K562 (cell line): ENCODE data around the gene NEXN. TPM values are rescaled to one million over a fixed set of nuclear protein-coding genes. Genes with fewer than 3 reads are reported as not detected.
A peak's percentile ranks its signal among the peaks of the same experiment; 100 is the strongest.

Experiments used
- BMI1 ChIP-seq: fragments of 150-350 bp; IDR thresholded peaks from 2 replicates; pipeline ENCODE4 v1.6.1; 2014; ENCODE audit warnings: low read length
- CREBBP ChIP-seq: IDR thresholded peaks from one replicate; pipeline ENCODE4 v1.6.1; 2012; ENCODE audit warnings: low read depth, mild to moderate bottlenecking, control low read depth, inconsistent platforms, low read length
- DMBX1 ChIP-seq: fragments of 250-450 bp; sonication (Bioruptor Pico); IDR thresholded peaks from 2 replicates; pipeline ENCODE4 v1.8.0; 2022; ENCODE audit warnings: inconsistent platforms, mild to moderate bottlenecking, moderate library complexity, borderline replicate concordance
- ELF2 ChIP-seq: fragments of 250-450 bp; sonication (Bioruptor Pico); IDR thresholded peaks from 2 replicates; pipeline ENCODE4 v1.5.0; 2021; ENCODE audit warnings: mild to moderate bottlenecking
- ESRRA ChIP-seq: fragments of 450-650 bp; IDR thresholded peaks from 2 replicates; pipeline ENCODE4 v1.6.1; 2014; ENCODE audit warnings: low read depth, mild to moderate bottlenecking, moderate library complexity, borderline replicate concordance
- GABPA ChIP-seq: fragments of 200-800 bp; sonication (Bioruptor generic); conservative IDR thresholded peaks from 2 replicates; pipeline ENCODE4 v1.6.1; 2016; ENCODE audit warnings: low read depth, missing genetic modification characterization, missing compliant biosample characterization
- HDAC2 ChIP-seq: fragments of 450-650 bp; IDR thresholded peaks from 2 replicates; pipeline ENCODE4 v1.6.1; 2016; ENCODE audit warnings: mild to moderate bottlenecking
- IFI16 ChIP-seq: fragments of 250-450 bp; sonication (Bioruptor Pico); IDR thresholded peaks from 2 replicates; pipeline ENCODE4 v2.1.2; 2022; ENCODE audit warnings: mild to moderate bottlenecking, inconsistent platforms
- KDM1A ChIP-seq, 2 experiments: fragments of 450-650 bp; IDR thresholded peaks; 2 replicates each; pipeline ENCODE4 v1.6.1; 2016; ENCODE audit warnings: mild to moderate bottlenecking in 2 of 2
- NR0B1 ChIP-seq: fragments of 450-650 bp; IDR thresholded peaks from one replicate; pipeline ENCODE4 v1.6.1; 2018; ENCODE audit warnings: mild to moderate bottlenecking, moderate library complexity; ENCODE audit not compliant: partially characterized antibody
- RBM25 ChIP-seq: fragments of 200-400 bp; formaldehyde crosslinking; IDR thresholded peaks from 2 replicates; pipeline ENCODE4 v1.6.1; 2018; ENCODE audit warnings: low read length, low read depth, moderate library complexity; ENCODE audit not compliant: severe bottlenecking
- SMARCA4 ChIP-seq: fragments of 450-650 bp; IDR thresholded peaks from 2 replicates; pipeline ENCODE4 v1.6.1; 2016
- SREBF2 ChIP-seq: sonication (generic); formaldehyde crosslinking; IDR thresholded peaks from 2 replicates; pipeline ENCODE4 v1.4.0; 2020; ENCODE audit warnings: mild to moderate bottlenecking, missing genetic modification reagents
- THRA ChIP-seq: fragments of 450-650 bp; IDR thresholded peaks from 2 replicates; pipeline ENCODE4 v1.6.1; 2017; ENCODE audit warnings: mild to moderate bottlenecking, moderate library complexity
- TRIM25 ChIP-seq: fragments of 450-650 bp; IDR thresholded peaks from 2 replicates; pipeline ENCODE4 v1.7.0; 2016; ENCODE audit warnings: borderline replicate concordance
- YY1 ChIP-seq, 3 experiments: IDR thresholded peaks; 2 replicates each; pipeline ENCODE4 v1.6.1; 2011; ENCODE audit warnings: low read length in 2 of 3, mild to moderate bottlenecking in 2 of 3, moderate library complexity in 2 of 3, borderline replicate concordance in 1 of 3, control low read depth in 1 of 3, low read depth in 1 of 3; ENCODE audit not compliant: insufficient read depth in 3 of 3, insufficient replicate concordance in 2 of 3, control insufficient read depth in 1 of 3, insufficient read length in 1 of 3; ENCODE audit errors: extremely low read depth in 1 of 3
- ZFP1 ChIP-seq: fragments of 450-650 bp; formaldehyde crosslinking; IDR thresholded peaks from 2 replicates; pipeline ENCODE4 v1.4.0; 2020; ENCODE audit warnings: mild to moderate bottlenecking, mixed read lengths
- ZNF354B ChIP-seq: fragments of 250-450 bp; sonication (Bioruptor Pico); IDR thresholded peaks from 2 replicates; pipeline ENCODE4 v1.4.0; 2020
- ZNF431 ChIP-seq: sonication (generic); formaldehyde crosslinking; IDR thresholded peaks from 2 replicates; pipeline ENCODE4 v1.8.0; 2022; ENCODE audit warnings: mild to moderate bottlenecking, missing genetic modification reagents
- polyA plus RNA-seq, 8 experiments: library from polyadenylated mRNA; depleted of rRNA in 4 of 8; stranded (reverse) in 5 of 8; unstranded in 3 of 8; fragments of >200 nt; fragmentation: Nextera tagmentation in 2 of 8; fragmentation: Illumina TruSeq in 1 of 8; extraction: Ambion mirVana in 2 of 8; extraction: Trizol in 1 of 8; gene quantifications; 2 replicates each; pipeline versions ENCODE4 v1.2.1 to v1.2.3, GENCODE V29; 2011 to 2014; ENCODE audit warnings: inconsistent platforms in 1 of 8, missing spikeins in 1 of 8
- total RNA-seq, 7 experiments: library from RNA; depleted of rRNA in 6 of 7; stranded (reverse); fragments of >200 nt in 6 of 7; fragmentation: Illumina TruSeq in 2 of 7; extraction: Trizol in 2 of 7; gene quantifications; 2 replicates each; pipeline versions ENCODE4 v1.2.1 to v1.2.3, GENCODE V29; 2011 to 2021; ENCODE audit warnings: low replicate concordance in 1 of 7
- TF ChIP-seq, protein P1 (sequence below), 3 experiments: fragments of 200-800 bp in 1 of 3; fragments of 250-450 bp in 1 of 3; fragments of 450-650 bp in 1 of 3; sonication (Bioruptor Pico) in 1 of 3; sonication (Bioruptor generic) in 1 of 3; formaldehyde crosslinking in 1 of 3; IDR thresholded peaks; 2 replicates each; pipeline versions ENCODE4 v1.6.1 to v1.8.0; 2016 to 2022; ENCODE audit warnings: mild to moderate bottlenecking in 2 of 3, missing genetic modification characterization in 2 of 3, missing compliant biosample characterization in 1 of 3, moderate library complexity in 1 of 3

The NEXN gene
- total and polyA plus RNA-seq, 9 of the 15 experiments (the other 6 are each of a cell fraction or from before 2014, with no cell fraction given): 0.18 to 1.8 (median 0.76) TPM

DNA sequence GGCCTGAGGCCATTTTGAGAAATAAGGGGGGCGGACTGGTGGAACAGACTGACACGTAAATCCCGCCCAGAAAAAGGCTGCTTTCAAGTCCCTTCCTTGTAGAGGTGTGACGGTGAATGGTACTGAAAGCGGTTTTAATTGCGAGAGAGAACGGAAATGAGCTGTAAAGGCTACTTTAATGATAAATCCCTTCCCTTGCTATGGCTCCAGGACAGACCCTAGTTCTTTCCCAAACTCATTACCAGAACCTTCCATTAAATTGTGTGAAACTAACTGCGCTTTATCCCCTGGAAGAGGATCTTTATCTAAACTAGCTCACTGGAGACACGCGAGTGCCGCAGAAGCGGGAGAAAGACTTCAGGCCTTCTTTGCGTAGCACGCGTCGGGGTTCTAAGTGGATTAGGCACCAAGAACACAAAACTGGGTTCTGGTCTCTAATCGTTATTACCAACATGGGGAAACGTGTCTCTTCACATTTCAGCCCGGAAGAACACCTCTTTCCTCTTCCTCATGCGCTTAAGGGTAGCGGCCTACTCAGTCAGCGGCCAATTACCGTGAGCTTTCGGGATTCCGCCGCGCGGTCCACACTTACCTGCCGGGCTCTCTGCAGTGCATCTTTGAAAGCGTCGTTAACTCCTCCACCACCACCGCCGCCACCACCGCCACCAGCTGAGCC, 90.0 kb downstream of the NEXN start (continued):
- TF ChIP-seq CREBBP (no peak), KDM1A (IDR thresholded peaks at IDR 0.05) (no peak), ZNF431 (0 out of 2 replicates have a peak, but pooled peaks have one; percentile 47), IFI16 (CRISPR knock-in tag) (no peak), SMARCA4 (no peak), ESRRA (no peak), ELF2 (0 out of 2 replicates have a peak, but pooled peaks have one; percentile 32), ZNF354B (CRISPR knock-in tag) (no peak), YY1 (IDR thresholded peaks at IDR 0.05; ENCODE audit: borderline replicate concordance in 1 of 3, control insufficient read depth in 1 of 3, extremely low read depth in 1 of 3, insufficient read depth in 3 of 3, insufficient read length in 1 of 3, insufficient replicate concordance in 2 of 3, low read depth in 1 of 3, low read length in 2 of 3) (peak; percentile 64 to 94 (median 78)), HDAC2 (no peak), DMBX1 (0 out of 2 replicates have a peak, but pooled peaks have one; percentile 15), SREBF2 (CRISPR knock-in tag) (no peak), TRIM25 (no peak), NR0B1 (no peak), THRA (no peak), GABPA (tag) (peak; percentile 38), BMI1 (no peak), RBM25 (no peak), ZFP1 (no peak)
- TF ChIP-seq, protein P1, sequence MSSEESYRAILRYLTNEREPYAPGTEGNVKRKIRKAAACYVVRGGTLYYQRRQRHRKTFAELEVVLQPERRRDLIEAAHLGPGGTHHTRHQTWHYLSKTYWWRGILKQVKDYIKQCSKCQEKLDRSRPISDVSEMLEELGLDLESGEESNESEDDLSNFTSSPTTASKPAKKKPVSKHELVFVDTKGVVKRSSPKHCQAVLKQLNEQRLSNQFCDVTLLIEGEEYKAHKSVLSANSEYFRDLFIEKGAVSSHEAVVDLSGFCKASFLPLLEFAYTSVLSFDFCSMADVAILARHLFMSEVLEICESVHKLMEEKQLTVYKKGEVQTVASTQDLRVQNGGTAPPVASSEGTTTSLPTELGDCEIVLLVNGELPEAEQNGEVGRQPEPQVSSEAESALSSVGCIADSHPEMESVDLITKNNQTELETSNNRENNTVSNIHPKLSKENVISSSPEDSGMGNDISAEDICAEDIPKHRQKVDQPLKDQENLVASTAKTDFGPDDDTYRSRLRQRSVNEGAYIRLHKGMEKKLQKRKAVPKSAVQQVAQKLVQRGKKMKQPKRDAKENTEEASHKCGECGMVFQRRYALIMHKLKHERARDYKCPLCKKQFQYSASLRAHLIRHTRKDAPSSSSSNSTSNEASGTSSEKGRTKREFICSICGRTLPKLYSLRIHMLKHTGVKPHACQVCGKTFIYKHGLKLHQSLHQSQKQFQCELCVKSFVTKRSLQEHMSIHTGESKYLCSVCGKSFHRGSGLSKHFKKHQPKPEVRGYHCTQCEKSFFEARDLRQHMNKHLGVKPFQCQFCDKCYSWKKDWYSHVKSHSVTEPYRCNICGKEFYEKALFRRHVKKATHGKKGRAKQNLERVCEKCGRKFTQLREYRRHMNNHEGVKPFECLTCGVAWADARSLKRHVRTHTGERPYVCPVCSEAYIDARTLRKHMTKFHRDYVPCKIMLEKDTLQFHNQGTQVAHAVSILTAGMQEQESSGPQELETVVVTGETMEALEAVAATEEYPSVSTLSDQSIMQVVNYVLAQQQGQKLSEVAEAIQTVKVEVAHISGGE (CRISPR knock-in tag; IDR thresholded peaks at IDR 0.05): no peak; a peak in 1 of 6 replicates
